IMR-90 (cell line): ENCODE results near the gene SOX8. TPM values are rescaled to one million over a fixed set of nuclear protein-coding genes. Genes with fewer than 3 reads are reported as not detected.

Experiments used
- ATAC-seq: fragments of 200-7000 bp; cut with Tn5 transposase; 2 replicates; pipeline ENCODE4 v1.9.1; 2020; ENCODE audit warnings: low read depth, mild to moderate bottlenecking, moderate library complexity
- BruUV-seq: library from RNA; stranded (reverse); fragments of 400-500 nt; replicated peaks from 2 replicates; lab custom pipeline; 2021; lab: Mats Ljungman, UMichigan
- CTCF ChIA-PET: fragments of 300-600 bp; formaldehyde crosslinking; extraction: SDS; loops from one replicate; lab custom pipeline; 2021; ENCODE audit warnings: antibody characterized with exemption; lab: Yijun Ruan, JAX
- POLR2A ChIA-PET: fragments of 300-600 bp; sonication (Branson Sonifier 250); formaldehyde crosslinking; loops from one replicate; lab custom pipeline; 2022; ENCODE audit warnings: antibody characterized with exemption; ENCODE audit not compliant: unreplicated experiment; lab: Charles Lee
- DNase-seq: peaks from one replicate; pipeline ENCODE4 v3.0.0; 2013
- H2AFZ ChIP-seq: replicated peaks from 2 replicates; pipeline ENCODE3; 2013; ENCODE audit warnings: low read length, mild to moderate bottlenecking; ENCODE audit not compliant: poor library complexity
- H2AK5ac ChIP-seq: 2 replicates; pipeline ENCODE4 v1.6.1; 2013; ENCODE audit warnings: low read depth, low read length, inconsistent platforms
- H2AK9ac ChIP-seq: replicated peaks from 2 replicates; pipeline ENCODE3; 2013; ENCODE audit warnings: mild to moderate bottlenecking, low read depth, low read length, moderate library complexity; ENCODE audit not compliant: poor library complexity
- H2BK120ac ChIP-seq: 2 replicates; pipeline ENCODE4 v1.6.1; 2013; ENCODE audit warnings: low read depth, low read length, inconsistent platforms
- H2BK15ac ChIP-seq: 3 replicates; pipeline ENCODE4 v1.6.1; 2013; ENCODE audit warnings: low read depth, low read length, inconsistent platforms
- H2BK20ac ChIP-seq: 2 replicates; pipeline ENCODE4 v1.6.1; 2013; ENCODE audit warnings: low read depth, mild to moderate bottlenecking, inconsistent platforms, low read length, moderate library complexity
- H2BK5ac ChIP-seq: 2 replicates; pipeline ENCODE4 v1.6.1; 2013; ENCODE audit warnings: mild to moderate bottlenecking, low read depth, low read length, inconsistent platforms; ENCODE audit not compliant: poor library complexity, severe bottlenecking
- H3K14ac ChIP-seq: replicated peaks from 2 replicates; pipeline ENCODE4 v1.6.1; 2013; ENCODE audit warnings: low read depth, low read length, inconsistent platforms
- H3K18ac ChIP-seq: 2 replicates; pipeline ENCODE4 v1.6.1; 2013; ENCODE audit warnings: low read depth, low read length, control low read depth
- H3K23ac ChIP-seq: 2 replicates; pipeline ENCODE4 v1.6.1; 2013; ENCODE audit warnings: low read depth, low read length, inconsistent platforms
- H3K27ac ChIP-seq: 2 replicates; pipeline ENCODE4 v1.5.1; 2013; ENCODE audit warnings: mild to moderate bottlenecking, control low read depth, low read length; ENCODE audit not compliant: insufficient read depth
- H3K27me3 ChIP-seq: 2 replicates; pipeline ENCODE4 v1.6.1; 2013; ENCODE audit warnings: low read length; ENCODE audit not compliant: control insufficient read depth, insufficient read depth
- H3K36me3 ChIP-seq: 2 replicates; pipeline ENCODE4 v1.6.1; 2013; ENCODE audit warnings: low read length, mixed read lengths; ENCODE audit not compliant: control insufficient read depth, insufficient read depth
- H3K4ac ChIP-seq: 2 replicates; pipeline ENCODE4 v1.6.1; 2013; ENCODE audit warnings: low read depth, low read length, inconsistent platforms
- H3K4me1 ChIP-seq: 2 replicates; pipeline ENCODE4 v1.6.1; 2013; ENCODE audit warnings: low read length, mixed read lengths; ENCODE audit not compliant: control insufficient read depth, insufficient read depth
- H3K4me2 ChIP-seq: 2 replicates; pipeline ENCODE4 v1.6.1; 2013; ENCODE audit warnings: low read depth, mild to moderate bottlenecking, control low read depth, low read length, moderate library complexity
- H3K4me3 ChIP-seq: 2 replicates; pipeline ENCODE4 v1.5.1; 2013; ENCODE audit warnings: low read depth, mild to moderate bottlenecking, control low read depth, low read length, moderate library complexity; ENCODE audit not compliant: insufficient read depth
- H3K56ac ChIP-seq: 2 replicates; pipeline ENCODE4 v1.6.1; 2013; ENCODE audit warnings: low read length, inconsistent platforms; ENCODE audit not compliant: insufficient read depth; ENCODE audit errors: extremely low read depth
- H3K79me1 ChIP-seq, 2 experiments: 2 replicates each; pipeline ENCODE4 v1.6.1; 2013; ENCODE audit warnings: low read length in 2 of 2, inconsistent platforms in 1 of 2, low read depth in 1 of 2
- H3K9ac ChIP-seq: 2 replicates; pipeline ENCODE4 v1.6.1; 2013; ENCODE audit warnings: low read depth, low read length, control low read depth
- H3K9me1 ChIP-seq: 2 replicates; pipeline ENCODE4 v1.6.1; 2013; ENCODE audit warnings: low read length, inconsistent platforms; ENCODE audit not compliant: insufficient read depth
- H3K9me3 ChIP-seq: 2 replicates; pipeline ENCODE4 v1.6.1; 2013; ENCODE audit warnings: low read length; ENCODE audit not compliant: control insufficient read depth, insufficient read depth
- H4K20me1 ChIP-seq: 2 replicates; pipeline ENCODE4 v1.6.1; 2013; ENCODE audit warnings: low read length, inconsistent platforms; ENCODE audit not compliant: insufficient read depth
- H4K5ac ChIP-seq: 2 replicates; pipeline ENCODE4 v1.6.1; 2013; ENCODE audit warnings: mild to moderate bottlenecking, low read depth, low read length, control low read depth
- H4K8ac ChIP-seq, 2 experiments: 2 replicates each; pipeline ENCODE4 v1.6.1; 2013; ENCODE audit warnings: low read depth in 2 of 2, low read length in 2 of 2, control low read depth in 1 of 2, inconsistent platforms in 1 of 2
- H4K91ac ChIP-seq: 2 replicates; pipeline ENCODE4 v1.6.1; 2013; ENCODE audit warnings: low read depth, low read length, inconsistent platforms; ENCODE audit not compliant: insufficient read depth
- BHLHE40 ChIP-seq: fragments of 150-350 bp; IDR thresholded peaks from 2 replicates; pipeline ENCODE4 v1.6.1; 2016; ENCODE audit warnings: mild to moderate bottlenecking, low read depth, low read length
- CHD1 ChIP-seq: IDR thresholded peaks from 2 replicates; pipeline ENCODE4 v1.6.1; 2012; ENCODE audit warnings: low read depth, low read length, improper control_type of control experiment
- MAFK ChIP-seq: IDR thresholded peaks from 2 replicates; pipeline ENCODE4 v1.6.1; 2012; ENCODE audit warnings: low read depth, low read length, improper control_type of control experiment
- MAZ ChIP-seq: IDR thresholded peaks from 2 replicates; pipeline ENCODE4 v1.6.1; 2012; ENCODE audit warnings: low read depth, mild to moderate bottlenecking, low read length, improper control_type of control experiment, moderate library complexity, borderline replicate concordance
- NFE2L2 ChIP-seq: fragments of 150-350 bp; IDR thresholded peaks from 2 replicates; pipeline ENCODE4 v1.6.1; 2016; ENCODE audit warnings: low read depth, mild to moderate bottlenecking, low read length
- WGBS, 2 experiments: methylation state at CpG; one replicate each; pipeline versions ENCODE4 v1.1.5 to v1.1.7; 2013; ENCODE audit warnings: missing lambda C conversion rate in 2 of 2; ENCODE audit not compliant: insufficient read length in 1 of 2; ENCODE audit errors: extremely low coverage in 2 of 2; 5-methylcytosine and 5-hydroxymethylcytosine counted together
- dilution Hi-C: fragments of 300-500 bp; cut with HindIII; formaldehyde crosslinking; loops from one replicate; pipeline ENCODE4 v1.14.3; 2018; ENCODE audit warnings: low sequenced_read_pairs; ENCODE audit not compliant: unreplicated experiment
- in situ Hi-C: fragments of 300-500 bp; cut with MboI; formaldehyde crosslinking; loops from 3 replicates; pipeline ENCODE4 v1.14.3; 2019; ENCODE audit warnings: low sequenced_read_pairs, inconsistent platforms, mixed read lengths
- intact Hi-C: fragments of 100-400 bp; cut with micrococcal nuclease; formaldehyde crosslinking; loops from 2 replicates; pipeline ENCODE4 v1.10.0; 2022
- polyA plus RNA-seq, 3 experiments: library from polyadenylated mRNA; depleted of rRNA; stranded (reverse); fragments of >200 nt; gene quantifications; 2 replicates each; pipeline ENCODE4 v1.2.3, GENCODE V29; 2012; ENCODE audit warnings: low replicate concordance in 1 of 3
- total RNA-seq: library from RNA; depleted of rRNA; stranded (reverse); fragments of >200 nt; gene quantifications from 2 replicates; pipeline ENCODE4 v1.2.3, GENCODE V29; 2012

Gene SOX8
- total and polyA plus RNA-seq, 2 of the 4 experiments (the other 2 are of a cell fraction) = under 0.01 to 0.26 TPM

- intact Hi-C loops = no loop called here
- POLR2A ChIA-PET = no interaction called here
- CTCF ChIA-PET = no interaction called here
These were observed 5.5 kb downstream of the SOX8 start for GRCh38 chr16:986925-987582.

More at GRCh38 chr16:986925-987582, 5.5 kb downstream of the SOX8 start:
- H3K36me3 ChIP-seq = no peaks in the 10 kb centered on the region
- H3K23ac ChIP-seq = no peak overlapping the region
- no peak overlapping the region for H3K9ac ChIP-seq
- H3K56ac ChIP-seq = no peak overlapping the region
- dilution Hi-C loops (no loop called here), in situ Hi-C loops (no loop called here)
- H2AK9ac ChIP-seq = no peak overlapping the region
- ATAC-seq = no peak
- BruUV-seq = no TSS peak
- no peak overlapping the region for H4K91ac ChIP-seq
- no peak overlapping the region for H3K4me2 ChIP-seq
- no peak overlapping the region for H2AFZ ChIP-seq
- no peak overlapping the region for H3K4me3 ChIP-seq
- no peak overlapping the region for H2BK15ac ChIP-seq
- H3K79me1 ChIP-seq = no peaks in the 10 kb centered on the region
- H4K5ac ChIP-seq = no peak overlapping the region
- no peak overlapping the region for H3K4ac ChIP-seq
- H2BK20ac ChIP-seq = no peak overlapping the region
- H3K9me3 ChIP-seq = no peaks in the 10 kb centered on the region
- H3K4me1 ChIP-seq = no peaks in the 10 kb centered on the region
- H3K27me3 ChIP-seq = peaks cover 72% of the 10 kb centered on the region
- 72% methylated on average over 9 of the region's 44 CpGs; no CpG with 5 or more reads in 1 of the 2 experiments for WGBS, 2 experiments
- H4K20me1 ChIP-seq = no peaks in the 10 kb centered on the region
- no peak overlapping the region for H2AK5ac ChIP-seq
- no peaks in the 10 kb centered on the region for H3K9me1 ChIP-seq
- no peak overlapping the region for H3K27ac ChIP-seq
- H2BK5ac ChIP-seq = no peak overlapping the region
- TF ChIP-seq NFE2L2 (no peak), CHD1 (no peak), BHLHE40 (no peak), MAFK (no peak), MAZ (no peak)
- H2BK120ac ChIP-seq = no peak overlapping the region
- H3K14ac ChIP-seq = no peak overlapping the region
- DNase-seq = no peak
- H3K18ac ChIP-seq = no peak overlapping the region
- H4K8ac ChIP-seq = no peak overlapping the region
